ENCODE measurements around the gene EPG5.
A peak's percentile ranks its signal among the peaks of the same experiment; 100 is the strongest.

The EPG5 gene

GRCh38 chr18:45843019-45843418 lies 124.1 kb downstream of the EPG5 start:
- Histone ChIP-seq H3K27me3 (ENCODE audit: control insufficient read depth in 2 of 2, insufficient read depth in 2 of 2, low read length in 2 of 2) (peaks cover 9 to 21% of the 10 kb centered on the region in 2 donors), H3K36me3 (ENCODE audit: control insufficient read depth in 2 of 2, insufficient read depth in 2 of 2, low read length in 2 of 2) (no peaks in the 10 kb centered on the region), H3K4me3 (ENCODE audit: low read length in 2 of 2) (no peak overlapping the region), H3K4me1 (ENCODE audit: control insufficient read depth in 2 of 2, insufficient read depth in 2 of 2, low read length in 2 of 2) (peaks cover 5 to 8% of the 10 kb centered on the region in 2 donors), H3K9me3 (ENCODE audit: control insufficient read depth in 2 of 2, low read length in 2 of 2) (no peaks in the 10 kb centered on the region), H3K9ac (ENCODE audit: low read depth in 1 of 2, low read length in 2 of 2) (no peak overlapping the region), H3K27ac (ENCODE audit: low read depth in 2 of 2, low read length in 2 of 2) (no peak overlapping the region)

- Histone ChIP-seq H3K9me3 (ENCODE audit: control insufficient read depth in 2 of 2, low read length in 2 of 2) (no peaks in the 10 kb centered on the region), H3K4me3 (ENCODE audit: low read length in 2 of 2) (no peak overlapping the region), H3K27ac (ENCODE audit: low read depth in 2 of 2, low read length in 2 of 2) (no peak overlapping the region), H3K4me1 (ENCODE audit: control insufficient read depth in 2 of 2, insufficient read depth in 2 of 2, low read length in 2 of 2) (peaks cover 10 to 11% of the 10 kb centered on the region in 2 donors), H3K36me3 (ENCODE audit: control insufficient read depth in 2 of 2, insufficient read depth in 2 of 2, low read length in 2 of 2) (no peaks in the 10 kb centered on the region), H3K9ac (ENCODE audit: low read depth in 1 of 2, low read length in 2 of 2) (no peak overlapping the region), H3K27me3 (ENCODE audit: control insufficient read depth in 2 of 2, insufficient read depth in 2 of 2, low read length in 2 of 2) (peaks cover 16 to 29% of the 10 kb centered on the region in 2 donors)
These were observed 125.2 kb downstream of the EPG5 start for GRCh38 chr18:45841765-45842442.

- peaks cover 10 to 14% of the 10 kb centered on the region in 2 donors for H3K4me1 ChIP-seq (ENCODE audit: control insufficient read depth in 2 of 2, insufficient read depth in 2 of 2, low read length in 2 of 2)
- no peaks in the 10 kb centered on the region for H3K9me3 ChIP-seq (ENCODE audit: control insufficient read depth in 2 of 2, low read length in 2 of 2)
- H3K27me3 ChIP-seq (ENCODE audit: control insufficient read depth in 2 of 2, insufficient read depth in 2 of 2, low read length in 2 of 2): peaks cover 16 to 34% of the 10 kb centered on the region in 2 donors
- no peaks in the 10 kb centered on the region for H3K36me3 ChIP-seq (ENCODE audit: control insufficient read depth in 2 of 2, insufficient read depth in 2 of 2, low read length in 2 of 2)
- no peak overlapping the region for H3K27ac ChIP-seq (ENCODE audit: low read depth in 2 of 2, low read length in 2 of 2)
- H3K4me3 ChIP-seq (ENCODE audit: low read length in 2 of 2): no peak overlapping the region
- H3K9ac ChIP-seq (ENCODE audit: low read depth in 1 of 2, low read length in 2 of 2): no peak overlapping the region
These were observed 125.9 kb downstream of the EPG5 start for GRCh38 chr18:45841060-45841764.

- Histone ChIP-seq H3K27ac (ENCODE audit: low read depth in 2 of 2, low read length in 2 of 2) (no peak overlapping the region), H3K9me3 (ENCODE audit: control insufficient read depth in 2 of 2, low read length in 2 of 2) (no peaks in the 10 kb centered on the region), H3K36me3 (ENCODE audit: control insufficient read depth in 2 of 2, insufficient read depth in 2 of 2, low read length in 2 of 2) (no peaks in the 10 kb centered on the region), H3K4me1 (ENCODE audit: control insufficient read depth in 2 of 2, insufficient read depth in 2 of 2, low read length in 2 of 2) (peaks cover 12 to 14% of the 10 kb centered on the region in 2 donors), H3K27me3 (ENCODE audit: control insufficient read depth in 2 of 2, insufficient read depth in 2 of 2, low read length in 2 of 2) (peaks cover 16 to 34% of the 10 kb centered on the region in 2 donors), H3K4me3 (ENCODE audit: low read length in 2 of 2) (no peak overlapping the region), H3K9ac (ENCODE audit: low read depth in 1 of 2, low read length in 2 of 2) (no peak overlapping the region)
These were observed 127.4 kb downstream of the EPG5 start for GRCh38 chr18:45839414-45840395.

- H3K27me3 ChIP-seq (ENCODE audit: control insufficient read depth in 2 of 2, insufficient read depth in 2 of 2, low read length in 2 of 2): peaks cover 16 to 34% of the 10 kb centered on the region in 2 donors
- peak overlapping the region in 1 of 2 donors; percentile 29 for H3K4me3 ChIP-seq (ENCODE audit: low read length in 2 of 2)
- H3K27ac ChIP-seq (ENCODE audit: low read depth in 2 of 2, low read length in 2 of 2): no peak overlapping the region
- no peaks in the 10 kb centered on the region for H3K9me3 ChIP-seq (ENCODE audit: control insufficient read depth in 2 of 2, low read length in 2 of 2)
- no peaks in the 10 kb centered on the region for H3K36me3 ChIP-seq (ENCODE audit: control insufficient read depth in 2 of 2, insufficient read depth in 2 of 2, low read length in 2 of 2)
- H3K9ac ChIP-seq (ENCODE audit: low read depth in 1 of 2, low read length in 2 of 2): peak overlapping the region in 1 of 2 donors; percentile 16
- H3K4me1 ChIP-seq (ENCODE audit: control insufficient read depth in 2 of 2, insufficient read depth in 2 of 2, low read length in 2 of 2): peaks cover 12 to 14% of the 10 kb centered on the region in 2 donors
These were observed 128.6 kb downstream of the EPG5 start for GRCh38 chr18:45838302-45839070.

GRCh38 chr18:45837283-45838070 lies 129.7 kb downstream of the EPG5 start:
- no peaks in the 10 kb centered on the region for H3K36me3 ChIP-seq (ENCODE audit: control insufficient read depth in 2 of 2, insufficient read depth in 2 of 2, low read length in 2 of 2)
- H3K4me3 ChIP-seq (ENCODE audit: low read length in 2 of 2): peak overlapping the region in 1 of 2 donors; percentile 50
- H3K27me3 ChIP-seq (ENCODE audit: control insufficient read depth in 2 of 2, insufficient read depth in 2 of 2, low read length in 2 of 2): peaks cover 16 to 34% of the 10 kb centered on the region in 2 donors
- no peak overlapping the region for H3K27ac ChIP-seq (ENCODE audit: low read depth in 2 of 2, low read length in 2 of 2)
- no peaks in the 10 kb centered on the region for H3K9me3 ChIP-seq (ENCODE audit: control insufficient read depth in 2 of 2, low read length in 2 of 2)
- no peak overlapping the region for H3K9ac ChIP-seq (ENCODE audit: low read depth in 1 of 2, low read length in 2 of 2)
- peaks cover 12 to 14% of the 10 kb centered on the region in 2 donors for H3K4me1 ChIP-seq (ENCODE audit: control insufficient read depth in 2 of 2, insufficient read depth in 2 of 2, low read length in 2 of 2)

- Histone ChIP-seq H3K36me3 (ENCODE audit: control insufficient read depth in 2 of 2, insufficient read depth in 2 of 2, low read length in 2 of 2) (no peaks in the 10 kb centered on the region), H3K9me3 (ENCODE audit: control insufficient read depth in 2 of 2, low read length in 2 of 2) (no peaks in the 10 kb centered on the region), H3K27me3 (ENCODE audit: control insufficient read depth in 2 of 2, insufficient read depth in 2 of 2, low read length in 2 of 2) (peaks cover 16 to 34% of the 10 kb centered on the region in 2 donors), H3K9ac (ENCODE audit: low read depth in 1 of 2, low read length in 2 of 2) (no peak overlapping the region), H3K27ac (ENCODE audit: low read depth in 2 of 2, low read length in 2 of 2) (no peak overlapping the region), H3K4me1 (ENCODE audit: control insufficient read depth in 2 of 2, insufficient read depth in 2 of 2, low read length in 2 of 2) (peaks cover 12 to 14% of the 10 kb centered on the region in 2 donors), H3K4me3 (ENCODE audit: low read length in 2 of 2) (no peak overlapping the region)
These were observed 130.6 kb downstream of the EPG5 start for GRCh38 chr18:45836242-45837205.

GRCh38 chr18:45835057-45835636 lies 132.0 kb downstream of the EPG5 start:
- Histone ChIP-seq H3K9me3 (ENCODE audit: control insufficient read depth in 2 of 2, low read length in 2 of 2) (no peaks in the 10 kb centered on the region), H3K4me1 (ENCODE audit: control insufficient read depth in 2 of 2, insufficient read depth in 2 of 2, low read length in 2 of 2) (peaks cover 12 to 14% of the 10 kb centered on the region in 2 donors), H3K4me3 (ENCODE audit: low read length in 2 of 2) (no peak overlapping the region), H3K9ac (ENCODE audit: low read depth in 1 of 2, low read length in 2 of 2) (no peak overlapping the region), H3K27ac (ENCODE audit: low read depth in 2 of 2, low read length in 2 of 2) (no peak overlapping the region), H3K36me3 (ENCODE audit: control insufficient read depth in 2 of 2, insufficient read depth in 2 of 2, low read length in 2 of 2) (no peaks in the 10 kb centered on the region), H3K27me3 (ENCODE audit: control insufficient read depth in 2 of 2, insufficient read depth in 2 of 2, low read length in 2 of 2) (peaks cover 16 to 34% of the 10 kb centered on the region in 2 donors)

Data from mucosa of rectum (tissue), 2 donors.